ENCODE results near the gene DIAPH2. TPM values are rescaled to one million over a fixed set of nuclear protein-coding genes. Genes with fewer than 3 reads are reported as not detected.
A peak's percentile ranks its signal among the peaks of the same experiment; 100 is the strongest.

The DIAPH2 gene
- total and polyA plus RNA-seq, 2 experiments from 2014 or later, result 7.5 to 8.1 TPM

DNA sequence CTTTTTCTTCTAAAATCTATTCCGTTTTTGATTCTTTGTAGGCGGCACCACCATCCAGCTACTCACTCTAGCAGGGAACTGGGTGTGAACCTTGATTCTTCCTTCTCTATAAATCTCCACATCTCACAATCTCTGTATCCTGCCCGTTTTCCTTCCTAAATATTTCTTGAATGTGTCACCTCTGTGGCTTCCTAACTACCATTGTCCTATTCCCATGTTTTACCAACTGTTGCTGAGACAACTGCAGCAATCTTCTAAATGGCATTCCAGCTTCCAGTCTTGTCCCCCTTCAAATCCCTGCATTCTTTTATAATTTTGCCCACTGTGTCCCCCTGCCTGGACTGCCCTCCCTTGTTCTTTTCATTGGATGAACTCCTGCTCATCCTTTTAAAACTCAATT lies 840.4 kb downstream of the DIAPH2 start:
- Histone ChIP-seq H3K4me3 (no peak overlapping the region), H3K36me3 (ENCODE audit: low read depth) (no peaks in the 10 kb centered on the region), H3K27ac (no peak overlapping the region), H3F3A (ENCODE audit: insufficient read depth) (no peaks in the 10 kb centered on the region), H3K9ac (no peak overlapping the region), H3K9me3 (ENCODE audit: low read depth) (no peaks in the 10 kb centered on the region), H3K79me2 (ENCODE audit: insufficient read depth) (no peaks in the 10 kb centered on the region), H3K4me1 (ENCODE audit: insufficient read depth) (no peaks in the 10 kb centered on the region), H3K27me3 (replicated peaks; ENCODE audit: insufficient read depth) (no peaks in the 10 kb centered on the region), H4K20me1 (ENCODE audit: insufficient read depth) (no peaks in the 10 kb centered on the region), H3K9me2 (ENCODE audit: insufficient read depth) (no peaks in the 10 kb centered on the region), H3K4me2 (ENCODE audit: unreplicated experiment) (no peak overlapping the region), H2AFZ (no peak overlapping the region)
- WGBS, 2 experiments (ENCODE audit: low coverage in 1 of 2, low lambda C conversion rate in 2 of 2, missing lambda C conversion rate in 2 of 2), result 67 to 69% methylated on average over 3 of the region's 3 CpGs
- in situ Hi-C loops (cut with MboI), result no loop called here
- TF ChIP-seq EZH2phosphoT487 (IDR thresholded peaks at IDR 0.05; ENCODE audit: insufficient read depth, low read depth) (no peak), EZH2 (IDR thresholded peaks at IDR 0.05; ENCODE audit: insufficient read depth, poor library complexity, severe bottlenecking) (no peak)
- DNase-seq, result peak; percentile 1

DNA sequence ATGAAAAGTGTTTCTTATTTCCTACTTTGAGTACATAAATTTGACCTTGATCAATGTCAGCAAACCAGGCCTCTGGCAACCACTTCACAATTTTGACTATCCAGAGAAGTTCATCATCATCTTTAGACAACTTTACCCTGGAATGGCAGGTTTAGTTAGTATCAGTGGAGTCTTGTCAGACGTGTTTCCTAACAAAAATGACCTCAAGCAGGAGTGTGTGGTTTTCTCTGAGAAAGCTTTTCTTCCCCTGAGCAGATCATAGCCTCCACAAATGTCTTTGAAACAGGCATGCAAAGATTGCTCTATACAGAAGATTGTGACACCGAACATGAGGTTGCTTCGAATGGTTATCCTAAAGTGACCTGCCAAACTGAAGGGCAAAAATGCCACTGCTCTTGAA lies 841.3 kb downstream of the DIAPH2 start:
- WGBS, 2 experiments (ENCODE audit: low coverage in 1 of 2, low lambda C conversion rate in 2 of 2, missing lambda C conversion rate in 2 of 2), result 71% methylated on average over 3 of the region's 3 CpGs

DNA sequence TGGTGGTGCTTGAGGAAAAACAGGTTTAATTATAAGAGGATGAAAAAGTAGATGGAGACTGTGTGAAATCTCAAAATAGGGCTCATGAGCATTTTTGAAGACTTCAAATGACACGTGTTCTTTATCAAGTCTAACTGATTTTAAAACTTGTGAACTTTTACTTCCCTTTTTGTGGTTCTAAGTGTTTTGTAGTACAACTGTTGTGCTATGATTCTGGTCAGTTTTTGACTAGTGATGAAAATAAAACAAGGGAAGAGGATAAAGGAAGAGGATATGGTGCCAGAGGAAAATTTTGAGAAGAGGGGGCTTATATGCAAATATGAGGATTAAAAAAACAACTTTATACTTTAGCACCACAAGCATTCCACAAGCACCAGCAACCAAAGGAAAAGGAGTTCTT lies 843.1 kb downstream of the DIAPH2 start:
- TF ChIP-seq EZH2phosphoT487 (IDR thresholded peaks at IDR 0.05; ENCODE audit: insufficient read depth, low read depth) (no peak), EZH2 (IDR thresholded peaks at IDR 0.05; ENCODE audit: insufficient read depth, poor library complexity, severe bottlenecking) (no peak)
- WGBS, 2 experiments (ENCODE audit: low coverage in 1 of 2, low lambda C conversion rate in 2 of 2, missing lambda C conversion rate in 2 of 2), result 88 to 93% methylated on average over 1 of the region's 1 CpG

More for the DNA sequence above, 841.3 kb downstream of the DIAPH2 start:
- Histone ChIP-seq H3K27me3 (replicated peaks; ENCODE audit: insufficient read depth) (no peaks in the 10 kb centered on the region), H3K9ac (no peak overlapping the region), H3K79me2 (ENCODE audit: insufficient read depth) (no peaks in the 10 kb centered on the region), H3K9me3 (ENCODE audit: low read depth) (no peaks in the 10 kb centered on the region), H3K4me1 (ENCODE audit: insufficient read depth) (no peaks in the 10 kb centered on the region), H4K20me1 (ENCODE audit: insufficient read depth) (no peaks in the 10 kb centered on the region), H3F3A (ENCODE audit: insufficient read depth) (no peaks in the 10 kb centered on the region), H3K4me2 (ENCODE audit: unreplicated experiment) (no peak overlapping the region), H2AFZ (no peak overlapping the region), H3K9me2 (ENCODE audit: insufficient read depth) (no peaks in the 10 kb centered on the region), H3K27ac (no peak overlapping the region), H3K4me3 (no peak overlapping the region), H3K36me3 (ENCODE audit: low read depth) (no peaks in the 10 kb centered on the region)
- in situ Hi-C loops (cut with MboI), result no loop called here
- no peak for TF ChIP-seq EZH2 (IDR thresholded peaks at IDR 0.05; ENCODE audit: insufficient read depth, poor library complexity, severe bottlenecking)
- TF ChIP-seq EZH2phosphoT487 (IDR thresholded peaks at IDR 0.05; ENCODE audit: insufficient read depth, low read depth), result no peak
- no peak for DNase-seq

DNA sequence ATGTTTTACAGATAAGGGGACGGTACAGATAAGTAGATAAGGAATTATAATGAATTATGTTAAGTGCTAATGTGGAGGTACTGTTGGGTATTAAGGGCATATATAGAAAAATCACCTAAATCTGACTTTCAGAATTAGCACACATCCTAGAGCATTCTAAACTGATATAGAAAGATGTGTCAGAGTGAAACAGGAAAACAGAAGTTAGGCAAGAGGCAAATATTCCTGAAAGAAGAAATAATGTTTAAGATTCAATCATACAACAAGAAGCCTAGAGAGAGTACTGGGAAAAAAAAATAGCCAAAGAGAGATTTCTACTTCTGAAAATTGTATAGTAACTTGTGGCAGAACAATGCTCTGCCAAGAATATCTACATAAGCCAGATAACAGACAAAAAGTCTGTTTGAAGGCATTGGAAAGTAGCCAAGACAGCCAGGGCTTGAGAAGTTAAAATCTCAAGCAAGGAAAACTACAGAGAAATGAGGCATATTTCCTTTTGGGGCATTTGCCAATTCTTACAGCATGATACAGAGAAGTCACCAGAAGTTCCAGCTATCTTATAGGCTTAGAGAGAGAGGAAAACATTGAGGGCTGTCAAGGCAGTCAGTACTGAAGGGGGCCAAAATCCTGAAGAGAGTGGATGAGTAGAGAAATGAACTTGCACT lies 845.0 kb downstream of the DIAPH2 start:
- no peak for TF ChIP-seq EZH2 (IDR thresholded peaks at IDR 0.05; ENCODE audit: insufficient read depth, poor library complexity, severe bottlenecking)
- TF ChIP-seq EZH2phosphoT487 (IDR thresholded peaks at IDR 0.05; ENCODE audit: insufficient read depth, low read depth), result no peak

More for the DNA sequence above, 843.1 kb downstream of the DIAPH2 start:
- no peaks in the 10 kb centered on the region for H4K20me1 ChIP-seq (ENCODE audit: insufficient read depth)
- H3K27me3 ChIP-seq (replicated peaks; ENCODE audit: insufficient read depth), result no peaks in the 10 kb centered on the region
- no peaks in the 10 kb centered on the region for H3K9me2 ChIP-seq (ENCODE audit: insufficient read depth)
- in situ Hi-C loops (cut with MboI), result no loop called here
- H3K9ac ChIP-seq, result no peak overlapping the region
- no peaks in the 10 kb centered on the region for H3K36me3 ChIP-seq (ENCODE audit: low read depth)
- no peaks in the 10 kb centered on the region for H3K4me1 ChIP-seq (ENCODE audit: insufficient read depth)
- H3F3A ChIP-seq (ENCODE audit: insufficient read depth), result no peaks in the 10 kb centered on the region
- DNase-seq, result no peak
- no peaks in the 10 kb centered on the region for H3K9me3 ChIP-seq (ENCODE audit: low read depth)
- no peak overlapping the region for H3K4me2 ChIP-seq (ENCODE audit: unreplicated experiment)
- H3K27ac ChIP-seq, result no peak overlapping the region
- no peak overlapping the region for H3K4me3 ChIP-seq
- no peaks in the 10 kb centered on the region for H3K79me2 ChIP-seq (ENCODE audit: insufficient read depth)
- no peak overlapping the region for H2AFZ ChIP-seq

More for the DNA sequence above, 845.0 kb downstream of the DIAPH2 start:
- 81 to 95% methylated on average over 1 of the region's 1 CpG for WGBS, 2 experiments (ENCODE audit: low coverage in 1 of 2, low lambda C conversion rate in 2 of 2, missing lambda C conversion rate in 2 of 2)
- no peaks in the 10 kb centered on the region for H4K20me1 ChIP-seq (ENCODE audit: insufficient read depth)
- in situ Hi-C loops (cut with MboI), result no loop called here
- no peak for DNase-seq
- H3K4me3 ChIP-seq, result no peak overlapping the region
- no peaks in the 10 kb centered on the region for H3K9me2 ChIP-seq (ENCODE audit: insufficient read depth)
- no peak overlapping the region for H3K9ac ChIP-seq
- H3K4me1 ChIP-seq (ENCODE audit: insufficient read depth), result no peaks in the 10 kb centered on the region
- no peaks in the 10 kb centered on the region for H3F3A ChIP-seq (ENCODE audit: insufficient read depth)
- H3K27me3 ChIP-seq (replicated peaks; ENCODE audit: insufficient read depth), result no peaks in the 10 kb centered on the region
- H3K9me3 ChIP-seq (ENCODE audit: low read depth), result no peaks in the 10 kb centered on the region
- H3K36me3 ChIP-seq (ENCODE audit: low read depth), result no peaks in the 10 kb centered on the region
- H3K27ac ChIP-seq, result no peak overlapping the region
- H3K79me2 ChIP-seq (ENCODE audit: insufficient read depth), result no peaks in the 10 kb centered on the region
- H2AFZ ChIP-seq, result no peak overlapping the region
- no peak overlapping the region for H3K4me2 ChIP-seq (ENCODE audit: unreplicated experiment)

All from GM23248 (cell line).